Mucosa of rectum (tissue), 2 donors: ENCODE data around the gene OR4A47.
"Not testable (repeated sequence)": the region's sequence is repeated elsewhere in the genome, so short reads cannot be mapped to it uniquely, and the experiment has no call there.

Source experiments
- H3K27ac ChIP-seq, 2 donors: one replicate each; pipeline ENCODE4 v1.7.0; 2013; ENCODE audit warnings: inconsistent platforms in 2 of 2, low read depth in 2 of 2, low read length in 2 of 2
- H3K27me3 ChIP-seq, 2 donors: one replicate each; pipeline ENCODE4 v1.7.0; 2013; ENCODE audit warnings: low read length in 2 of 2; ENCODE audit not compliant: control insufficient read depth in 2 of 2, insufficient read depth in 2 of 2
- H3K36me3 ChIP-seq, 2 donors: one replicate each; pipeline ENCODE4 v1.7.0; 2013; ENCODE audit warnings: low read length in 2 of 2; ENCODE audit not compliant: control insufficient read depth in 2 of 2, insufficient read depth in 2 of 2
- H3K4me1 ChIP-seq, 2 donors: one replicate each; pipeline ENCODE4 v1.7.0; 2013; ENCODE audit warnings: low read length in 2 of 2, mild to moderate bottlenecking in 1 of 2; ENCODE audit not compliant: control insufficient read depth in 2 of 2, insufficient read depth in 2 of 2
- H3K4me3 ChIP-seq, 2 donors: one replicate each; pipeline ENCODE4 v1.7.0; 2013; ENCODE audit warnings: low read length in 2 of 2
- H3K9ac ChIP-seq, 2 donors: one replicate each; pipeline ENCODE4 v1.7.0; 2013; ENCODE audit warnings: low read length in 2 of 2, low read depth in 1 of 2, mild to moderate bottlenecking in 1 of 2
- H3K9me3 ChIP-seq, 2 donors: one replicate each; pipeline ENCODE4 v1.7.0; 2013; ENCODE audit warnings: low read length in 2 of 2; ENCODE audit not compliant: control insufficient read depth in 2 of 2
- donor health status: healthy.
- donor health status: Normal muscosa, but diverticular disease.

Gene OR4A47, protein sequence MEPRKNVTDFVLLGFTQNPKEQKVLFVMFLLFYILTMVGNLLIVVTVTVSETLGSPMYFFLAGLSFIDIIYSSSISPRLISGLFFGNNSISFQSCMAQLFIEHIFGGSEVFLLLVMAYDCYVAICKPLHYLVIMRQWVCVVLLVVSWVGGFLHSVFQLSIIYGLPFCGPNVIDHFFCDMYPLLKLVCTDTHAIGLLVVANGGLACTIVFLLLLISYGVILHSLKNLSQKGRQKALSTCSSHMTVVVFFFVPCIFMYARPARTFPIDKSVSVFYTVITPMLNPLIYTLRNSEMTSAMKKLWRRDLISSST

GRCh38 chr11:48488493-48488892 lies at the start of gene OR4A47:
Gene OR4A47, plus strand, starts transcription at chr11:48488793. Its CDS starts 0 bp downstream, at chr11:48488793.
- not testable (repeated sequence) for H3K4me1 ChIP-seq, H3K9ac ChIP-seq, H3K4me3 ChIP-seq, H3K27me3 ChIP-seq, H3K27ac ChIP-seq, H3K36me3 ChIP-seq, H3K9me3 ChIP-seq

GRCh38 chr11:48455909-48456308 lies 32.7 kb upstream of the OR4A47 start:
- not testable (repeated sequence) for H3K27ac ChIP-seq, H3K4me1 ChIP-seq, H3K4me3 ChIP-seq, H3K9ac ChIP-seq, H3K9me3 ChIP-seq, H3K36me3 ChIP-seq, H3K27me3 ChIP-seq

GRCh38 chr11:48473966-48474365 lies 14.6 kb upstream of the OR4A47 start:
- H3K9ac ChIP-seq, result not testable (repeated sequence)

DNA sequence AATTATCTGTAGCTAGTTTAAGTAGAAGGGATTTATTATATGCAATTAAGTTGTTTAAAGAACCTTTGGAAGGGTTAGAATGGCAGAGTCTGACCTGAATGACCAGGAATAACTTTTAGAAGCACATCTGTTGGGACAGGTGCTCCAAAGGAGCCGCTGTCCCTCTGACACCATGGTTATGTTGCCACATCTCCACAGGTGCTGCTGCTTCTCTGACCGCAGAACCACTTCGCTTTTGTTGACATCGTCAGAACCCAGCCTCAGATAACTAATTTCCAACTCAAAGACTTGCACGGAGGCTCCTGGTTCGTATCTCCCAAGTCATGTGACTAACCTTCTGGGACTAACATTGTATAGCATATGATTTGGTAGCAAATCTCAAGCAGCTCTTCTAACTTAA lies 13.9 kb upstream of the OR4A47 start:
- not testable (repeated sequence) for H3K36me3 ChIP-seq, H3K9ac ChIP-seq, H3K27me3 ChIP-seq, H3K27ac ChIP-seq, H3K9me3 ChIP-seq, H3K4me1 ChIP-seq, H3K4me3 ChIP-seq

More at GRCh38 chr11:48473966-48474365, 14.6 kb upstream of the OR4A47 start:
- not testable (repeated sequence) for H3K4me1 ChIP-seq, H3K9me3 ChIP-seq, H3K27ac ChIP-seq, H3K27me3 ChIP-seq, H3K36me3 ChIP-seq, H3K4me3 ChIP-seq

DNA sequence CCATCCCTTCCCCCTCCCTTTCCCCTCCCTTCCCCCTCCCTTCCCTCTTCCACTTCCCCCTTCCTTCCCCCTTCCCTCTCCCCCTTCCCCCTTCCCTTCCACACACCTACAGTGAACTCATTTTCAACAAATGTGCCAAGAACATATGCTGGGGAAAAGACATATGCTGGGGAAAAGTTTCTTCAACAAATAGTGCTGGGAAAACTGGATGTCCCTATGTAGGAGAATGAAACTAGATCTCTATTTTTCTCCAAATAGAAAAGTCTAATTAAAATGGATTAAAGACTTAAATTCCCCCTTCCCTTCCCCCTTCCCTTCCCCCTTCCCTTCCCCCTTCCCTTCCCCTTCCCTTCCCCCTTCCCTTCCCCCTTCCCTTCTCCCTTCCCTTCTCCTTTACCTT lies 17.6 kb downstream of the OR4A47 start:
- H3K27me3 ChIP-seq, H3K27ac ChIP-seq, H3K4me1 ChIP-seq, H3K9ac ChIP-seq, H3K36me3 ChIP-seq, H3K9me3 ChIP-seq, H3K4me3 ChIP-seq: not testable (repeated sequence)

- H3K4me3 ChIP-seq, result no peak overlapping the region
- H3K4me1 ChIP-seq, result no peaks in the 10 kb centered on the region
Observed at GRCh38 chr11:48538991-48539390, 50.4 kb downstream of the OR4A47 start.

More at GRCh38 chr11:48538991-48539390, 50.4 kb downstream of the OR4A47 start:
- Histone ChIP-seq H3K27ac (no peak overlapping the region), H3K36me3 (no peaks in the 10 kb centered on the region), H3K9me3 (peaks cover 0 to 5% of the 10 kb centered on the region in 2 donors), H3K9ac (no peak overlapping the region), H3K27me3 (no peaks in the 10 kb centered on the region)
